K562 (cell line): ENCODE measurements around the gene ARHGAP42. TPM values are rescaled to one million over a fixed set of nuclear protein-coding genes. Genes with fewer than 3 reads are reported as not detected.

Experiments
- HCFC1 ChIP-seq: IDR thresholded peaks from 2 replicates; pipeline ENCODE4 v1.6.1; 2012; ENCODE audit warnings: low read depth, low read length, improper control_type of control experiment
- JUNB ChIP-seq: fragments of 450-650 bp; formaldehyde crosslinking; conservative IDR thresholded peaks from 2 replicates; pipeline ENCODE4 v1.4.0; 2020; ENCODE audit warnings: mild to moderate bottlenecking
- NRF1 ChIP-seq, 2 experiments: fragments of 450-650 bp; IDR thresholded peaks in 1 of 2; conservative IDR thresholded peaks in 1 of 2; 2 replicates each; pipeline ENCODE4 v1.6.1; 2014; ENCODE audit warnings: mild to moderate bottlenecking in 2 of 2
- NUFIP1 ChIP-seq: fragments of 450-650 bp; IDR thresholded peaks from 2 replicates; pipeline ENCODE4 v1.6.1; 2018; ENCODE audit not compliant: partially characterized antibody
- RCOR1 ChIP-seq, 2 experiments: IDR thresholded peaks; 2 replicates each; pipeline ENCODE4 v1.6.1; 2012; ENCODE audit warnings: low read depth in 2 of 2, low read length in 2 of 2, borderline replicate concordance in 1 of 2, improper control_type of control experiment in 1 of 2
- polyA plus RNA-seq, 8 experiments: library from polyadenylated mRNA; depleted of rRNA in 4 of 8; stranded (reverse) in 5 of 8; unstranded in 3 of 8; fragments of >200 nt; fragmentation: Nextera tagmentation in 2 of 8; fragmentation: Illumina TruSeq in 1 of 8; extraction: Ambion mirVana in 2 of 8; extraction: Trizol in 1 of 8; gene quantifications; 2 replicates each; pipeline versions ENCODE4 v1.2.1 to v1.2.3, GENCODE V29; 2011 to 2014; ENCODE audit warnings: inconsistent platforms in 1 of 8, missing spikeins in 1 of 8
- total RNA-seq, 7 experiments: library from RNA; depleted of rRNA in 6 of 7; stranded (reverse); fragments of >200 nt in 6 of 7; fragmentation: Illumina TruSeq in 2 of 7; extraction: Trizol in 2 of 7; gene quantifications; 2 replicates each; pipeline versions ENCODE4 v1.2.1 to v1.2.3, GENCODE V29; 2011 to 2021; ENCODE audit warnings: low replicate concordance in 1 of 7
- TF ChIP-seq, protein P1 (sequence below): fragments of 200-600 bp; sonication (generic); IDR thresholded peaks from one replicate; pipeline ENCODE4 v1.6.1; 2012; ENCODE audit warnings: mild to moderate bottlenecking, low read depth, low read length, inconsistent platforms
- TF ChIP-seq, protein P2 (sequence below): fragments of 250-450 bp; sonication (Bioruptor Pico); IDR thresholded peaks from 2 replicates; pipeline ENCODE4 v1.5.0; 2021
- TF ChIP-seq, protein P3 (sequence below): sonication (generic); formaldehyde crosslinking; IDR thresholded peaks from 2 replicates; pipeline ENCODE4 v1.8.0; 2022; ENCODE audit warnings: mild to moderate bottlenecking, missing genetic modification reagents

The ARHGAP42 gene
- total and polyA plus RNA-seq, 9 of the 15 experiments (the other 6 are each of a cell fraction or from before 2014, with no cell fraction given): 0.95 to 6.1 (median 2.4) TPM

DNA sequence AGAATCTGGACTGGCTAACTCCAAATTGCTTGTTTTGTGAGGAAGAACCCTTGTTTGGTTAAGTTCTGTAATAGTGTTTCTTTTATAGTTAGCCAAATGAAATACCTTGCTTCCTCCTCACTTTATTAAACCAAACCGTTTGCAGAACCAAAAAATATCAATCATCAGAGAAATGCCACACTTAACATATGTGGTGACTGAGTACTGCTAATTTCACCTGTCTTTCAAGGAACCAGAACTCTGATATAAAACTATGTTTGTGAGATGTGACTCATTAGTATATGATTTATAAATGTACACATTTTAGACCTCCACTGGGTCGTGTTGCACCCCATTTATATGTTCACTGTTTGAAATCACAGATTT lies 322.6 kb downstream of the ARHGAP42 start (continued):
- TF ChIP-seq, protein P1, sequence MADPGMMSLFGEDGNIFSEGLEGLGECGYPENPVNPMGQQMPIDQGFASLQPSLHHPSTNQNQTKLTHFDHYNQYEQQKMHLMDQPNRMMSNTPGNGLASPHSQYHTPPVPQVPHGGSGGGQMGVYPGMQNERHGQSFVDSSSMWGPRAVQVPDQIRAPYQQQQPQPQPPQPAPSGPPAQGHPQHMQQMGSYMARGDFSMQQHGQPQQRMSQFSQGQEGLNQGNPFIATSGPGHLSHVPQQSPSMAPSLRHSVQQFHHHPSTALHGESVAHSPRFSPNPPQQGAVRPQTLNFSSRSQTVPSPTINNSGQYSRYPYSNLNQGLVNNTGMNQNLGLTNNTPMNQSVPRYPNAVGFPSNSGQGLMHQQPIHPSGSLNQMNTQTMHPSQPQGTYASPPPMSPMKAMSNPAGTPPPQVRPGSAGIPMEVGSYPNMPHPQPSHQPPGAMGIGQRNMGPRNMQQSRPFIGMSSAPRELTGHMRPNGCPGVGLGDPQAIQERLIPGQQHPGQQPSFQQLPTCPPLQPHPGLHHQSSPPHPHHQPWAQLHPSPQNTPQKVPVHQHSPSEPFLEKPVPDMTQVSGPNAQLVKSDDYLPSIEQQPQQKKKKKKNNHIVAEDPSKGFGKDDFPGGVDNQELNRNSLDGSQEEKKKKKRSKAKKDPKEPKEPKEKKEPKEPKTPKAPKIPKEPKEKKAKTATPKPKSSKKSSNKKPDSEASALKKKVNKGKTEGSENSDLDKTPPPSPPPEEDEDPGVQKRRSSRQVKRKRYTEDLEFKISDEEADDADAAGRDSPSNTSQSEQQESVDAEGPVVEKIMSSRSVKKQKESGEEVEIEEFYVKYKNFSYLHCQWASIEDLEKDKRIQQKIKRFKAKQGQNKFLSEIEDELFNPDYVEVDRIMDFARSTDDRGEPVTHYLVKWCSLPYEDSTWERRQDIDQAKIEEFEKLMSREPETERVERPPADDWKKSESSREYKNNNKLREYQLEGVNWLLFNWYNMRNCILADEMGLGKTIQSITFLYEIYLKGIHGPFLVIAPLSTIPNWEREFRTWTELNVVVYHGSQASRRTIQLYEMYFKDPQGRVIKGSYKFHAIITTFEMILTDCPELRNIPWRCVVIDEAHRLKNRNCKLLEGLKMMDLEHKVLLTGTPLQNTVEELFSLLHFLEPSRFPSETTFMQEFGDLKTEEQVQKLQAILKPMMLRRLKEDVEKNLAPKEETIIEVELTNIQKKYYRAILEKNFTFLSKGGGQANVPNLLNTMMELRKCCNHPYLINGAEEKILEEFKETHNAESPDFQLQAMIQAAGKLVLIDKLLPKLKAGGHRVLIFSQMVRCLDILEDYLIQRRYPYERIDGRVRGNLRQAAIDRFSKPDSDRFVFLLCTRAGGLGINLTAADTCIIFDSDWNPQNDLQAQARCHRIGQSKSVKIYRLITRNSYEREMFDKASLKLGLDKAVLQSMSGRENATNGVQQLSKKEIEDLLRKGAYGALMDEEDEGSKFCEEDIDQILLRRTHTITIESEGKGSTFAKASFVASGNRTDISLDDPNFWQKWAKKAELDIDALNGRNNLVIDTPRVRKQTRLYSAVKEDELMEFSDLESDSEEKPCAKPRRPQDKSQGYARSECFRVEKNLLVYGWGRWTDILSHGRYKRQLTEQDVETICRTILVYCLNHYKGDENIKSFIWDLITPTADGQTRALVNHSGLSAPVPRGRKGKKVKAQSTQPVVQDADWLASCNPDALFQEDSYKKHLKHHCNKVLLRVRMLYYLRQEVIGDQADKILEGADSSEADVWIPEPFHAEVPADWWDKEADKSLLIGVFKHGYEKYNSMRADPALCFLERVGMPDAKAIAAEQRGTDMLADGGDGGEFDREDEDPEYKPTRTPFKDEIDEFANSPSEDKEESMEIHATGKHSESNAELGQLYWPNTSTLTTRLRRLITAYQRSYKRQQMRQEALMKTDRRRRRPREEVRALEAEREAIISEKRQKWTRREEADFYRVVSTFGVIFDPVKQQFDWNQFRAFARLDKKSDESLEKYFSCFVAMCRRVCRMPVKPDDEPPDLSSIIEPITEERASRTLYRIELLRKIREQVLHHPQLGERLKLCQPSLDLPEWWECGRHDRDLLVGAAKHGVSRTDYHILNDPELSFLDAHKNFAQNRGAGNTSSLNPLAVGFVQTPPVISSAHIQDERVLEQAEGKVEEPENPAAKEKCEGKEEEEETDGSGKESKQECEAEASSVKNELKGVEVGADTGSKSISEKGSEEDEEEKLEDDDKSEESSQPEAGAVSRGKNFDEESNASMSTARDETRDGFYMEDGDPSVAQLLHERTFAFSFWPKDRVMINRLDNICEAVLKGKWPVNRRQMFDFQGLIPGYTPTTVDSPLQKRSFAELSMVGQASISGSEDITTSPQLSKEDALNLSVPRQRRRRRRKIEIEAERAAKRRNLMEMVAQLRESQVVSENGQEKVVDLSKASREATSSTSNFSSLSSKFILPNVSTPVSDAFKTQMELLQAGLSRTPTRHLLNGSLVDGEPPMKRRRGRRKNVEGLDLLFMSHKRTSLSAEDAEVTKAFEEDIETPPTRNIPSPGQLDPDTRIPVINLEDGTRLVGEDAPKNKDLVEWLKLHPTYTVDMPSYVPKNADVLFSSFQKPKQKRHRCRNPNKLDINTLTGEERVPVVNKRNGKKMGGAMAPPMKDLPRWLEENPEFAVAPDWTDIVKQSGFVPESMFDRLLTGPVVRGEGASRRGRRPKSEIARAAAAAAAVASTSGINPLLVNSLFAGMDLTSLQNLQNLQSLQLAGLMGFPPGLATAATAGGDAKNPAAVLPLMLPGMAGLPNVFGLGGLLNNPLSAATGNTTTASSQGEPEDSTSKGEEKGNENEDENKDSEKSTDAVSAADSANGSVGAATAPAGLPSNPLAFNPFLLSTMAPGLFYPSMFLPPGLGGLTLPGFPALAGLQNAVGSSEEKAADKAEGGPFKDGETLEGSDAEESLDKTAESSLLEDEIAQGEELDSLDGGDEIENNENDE: no peak
- TF ChIP-seq, protein P2, sequence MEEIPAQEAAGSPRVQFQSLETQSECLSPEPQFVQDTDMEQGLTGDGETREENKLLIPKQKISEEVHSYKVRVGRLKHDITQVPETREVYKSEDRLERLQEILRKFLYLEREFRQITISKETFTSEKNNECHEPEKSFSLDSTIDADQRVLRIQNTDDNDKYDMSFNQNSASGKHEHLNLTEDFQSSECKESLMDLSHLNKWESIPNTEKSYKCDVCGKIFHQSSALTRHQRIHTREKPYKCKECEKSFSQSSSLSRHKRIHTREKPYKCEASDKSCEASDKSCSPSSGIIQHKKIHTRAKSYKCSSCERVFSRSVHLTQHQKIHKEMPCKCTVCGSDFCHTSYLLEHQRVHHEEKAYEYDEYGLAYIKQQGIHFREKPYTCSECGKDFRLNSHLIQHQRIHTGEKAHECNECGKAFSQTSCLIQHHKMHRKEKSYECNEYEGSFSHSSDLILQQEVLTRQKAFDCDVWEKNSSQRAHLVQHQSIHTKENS: no peak
- TF ChIP-seq, protein P3, sequence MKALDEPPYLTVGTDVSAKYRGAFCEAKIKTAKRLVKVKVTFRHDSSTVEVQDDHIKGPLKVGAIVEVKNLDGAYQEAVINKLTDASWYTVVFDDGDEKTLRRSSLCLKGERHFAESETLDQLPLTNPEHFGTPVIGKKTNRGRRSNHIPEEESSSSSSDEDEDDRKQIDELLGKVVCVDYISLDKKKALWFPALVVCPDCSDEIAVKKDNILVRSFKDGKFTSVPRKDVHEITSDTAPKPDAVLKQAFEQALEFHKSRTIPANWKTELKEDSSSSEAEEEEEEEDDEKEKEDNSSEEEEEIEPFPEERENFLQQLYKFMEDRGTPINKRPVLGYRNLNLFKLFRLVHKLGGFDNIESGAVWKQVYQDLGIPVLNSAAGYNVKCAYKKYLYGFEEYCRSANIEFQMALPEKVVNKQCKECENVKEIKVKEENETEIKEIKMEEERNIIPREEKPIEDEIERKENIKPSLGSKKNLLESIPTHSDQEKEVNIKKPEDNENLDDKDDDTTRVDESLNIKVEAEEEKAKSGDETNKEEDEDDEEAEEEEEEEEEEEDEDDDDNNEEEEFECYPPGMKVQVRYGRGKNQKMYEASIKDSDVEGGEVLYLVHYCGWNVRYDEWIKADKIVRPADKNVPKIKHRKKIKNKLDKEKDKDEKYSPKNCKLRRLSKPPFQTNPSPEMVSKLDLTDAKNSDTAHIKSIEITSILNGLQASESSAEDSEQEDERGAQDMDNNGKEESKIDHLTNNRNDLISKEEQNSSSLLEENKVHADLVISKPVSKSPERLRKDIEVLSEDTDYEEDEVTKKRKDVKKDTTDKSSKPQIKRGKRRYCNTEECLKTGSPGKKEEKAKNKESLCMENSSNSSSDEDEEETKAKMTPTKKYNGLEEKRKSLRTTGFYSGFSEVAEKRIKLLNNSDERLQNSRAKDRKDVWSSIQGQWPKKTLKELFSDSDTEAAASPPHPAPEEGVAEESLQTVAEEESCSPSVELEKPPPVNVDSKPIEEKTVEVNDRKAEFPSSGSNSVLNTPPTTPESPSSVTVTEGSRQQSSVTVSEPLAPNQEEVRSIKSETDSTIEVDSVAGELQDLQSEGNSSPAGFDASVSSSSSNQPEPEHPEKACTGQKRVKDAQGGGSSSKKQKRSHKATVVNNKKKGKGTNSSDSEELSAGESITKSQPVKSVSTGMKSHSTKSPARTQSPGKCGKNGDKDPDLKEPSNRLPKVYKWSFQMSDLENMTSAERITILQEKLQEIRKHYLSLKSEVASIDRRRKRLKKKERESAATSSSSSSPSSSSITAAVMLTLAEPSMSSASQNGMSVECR (CRISPR knock-in tag): no peak
- TF ChIP-seq NUFIP1 (no peak), NRF1 (conservative IDR thresholded peaks at IDR 0.05 in 1 of 2, IDR thresholded peaks at IDR 0.05 in 1 of 2) (no peak), HCFC1 (no peak), JUNB (CRISPR knock-in tag) (no peak), RCOR1 (IDR thresholded peaks at IDR 0.05; ENCODE audit: borderline replicate concordance in 1 of 2, low read depth in 2 of 2, low read length in 2 of 2) (no peak)
